HG02571 (cell line): ENCODE measurements around the gene DENND1B.

Source experiments
- ATAC-seq: cut with Tn5 transposase; IDR thresholded peaks from one replicate; pipeline ENCODE4 v1.9.1; 2021; ENCODE audit warnings: mild to moderate bottlenecking, moderate library complexity; ENCODE audit not compliant: unreplicated experiment

Gene DENND1B

DNA sequence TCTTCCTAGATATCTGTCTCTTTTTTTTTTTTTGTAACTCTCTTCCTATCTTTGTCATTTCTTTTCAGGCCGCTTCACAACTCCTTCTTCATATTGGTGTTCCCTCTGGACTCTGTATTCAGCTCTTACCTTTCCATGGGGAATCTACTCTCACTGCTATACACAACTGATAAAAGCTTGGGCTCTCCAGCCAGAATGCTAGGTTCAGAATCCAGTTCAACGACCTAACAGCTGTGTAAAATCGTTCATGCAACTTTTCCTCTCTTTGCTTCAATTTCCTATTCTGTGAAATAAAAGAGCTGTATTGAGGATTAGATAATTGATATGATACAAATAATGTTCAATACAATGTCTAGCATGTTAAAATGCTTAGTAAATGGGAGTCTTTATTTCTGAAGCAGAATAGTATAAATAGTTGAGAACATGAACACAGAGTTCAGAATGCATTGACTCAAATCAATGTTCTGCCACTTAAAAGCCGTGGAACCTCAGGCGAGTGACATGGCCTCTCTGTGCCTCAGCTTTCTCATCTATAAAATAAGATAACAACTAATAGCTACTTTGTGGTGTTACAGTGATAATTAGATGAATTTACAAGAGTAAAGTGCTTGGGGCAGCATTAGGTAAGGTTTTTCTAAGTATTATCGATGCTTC is 88.5 kb downstream of the DENND1B start:
- ATAC-seq: no peak

- no peak for ATAC-seq
Observed at GRCh38 chr1:197686231-197686630, 89.0 kb downstream of the DENND1B start.

GRCh38 chr1:197685785-197686184 is 89.5 kb downstream of the DENND1B start:
- no peak for ATAC-seq

DNA sequence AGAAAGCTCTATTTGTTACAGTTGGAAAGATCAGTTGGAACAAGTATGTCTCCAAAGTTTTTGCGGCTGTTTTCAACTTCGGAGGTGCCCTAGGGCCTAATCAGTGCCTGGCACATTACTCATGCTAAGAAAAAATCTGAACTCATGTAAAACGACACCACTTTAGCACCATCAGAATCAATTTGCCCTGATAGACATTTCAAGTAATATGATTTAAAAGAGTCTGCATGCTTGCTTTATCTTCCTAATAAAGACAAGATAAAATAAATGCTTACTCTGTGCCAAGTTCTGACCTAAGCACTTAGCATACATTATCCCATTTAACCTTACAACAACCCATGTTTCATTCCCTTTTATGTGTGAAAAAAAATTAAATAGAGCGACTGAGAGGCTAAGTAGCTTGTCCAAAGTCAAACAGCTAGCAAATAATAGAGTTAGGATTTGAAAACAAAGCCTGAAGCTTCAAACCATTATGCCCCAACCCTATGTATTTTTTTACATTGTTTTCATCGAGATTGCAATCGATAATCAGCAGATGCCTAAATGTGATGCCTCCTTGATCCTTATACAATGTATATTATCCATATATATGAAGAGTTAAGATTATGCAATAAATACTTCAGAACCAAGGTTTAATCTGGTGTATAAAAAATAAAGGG is 91.3 kb downstream of the DENND1B start:
- ATAC-seq: no peak

DNA sequence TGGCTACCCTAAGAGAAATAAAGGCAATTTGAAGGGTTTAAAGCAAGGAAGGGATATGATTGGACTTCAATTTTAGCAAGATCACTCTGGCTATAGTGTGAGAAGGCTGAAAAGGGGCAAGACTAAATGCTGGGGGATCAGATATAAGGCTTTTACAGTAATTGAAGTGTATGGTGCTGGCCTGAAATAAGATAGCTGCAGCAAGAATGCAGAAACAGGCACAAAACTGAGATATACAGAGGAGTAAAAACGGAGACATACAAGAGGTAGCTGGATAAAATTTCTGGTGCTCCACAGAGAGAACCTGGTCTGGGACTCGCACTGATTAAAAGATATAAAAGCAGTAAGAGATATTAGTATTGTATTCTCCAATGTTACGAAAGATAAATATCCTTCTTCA is 92.0 kb downstream of the DENND1B start:
- ATAC-seq: no peak

DNA sequence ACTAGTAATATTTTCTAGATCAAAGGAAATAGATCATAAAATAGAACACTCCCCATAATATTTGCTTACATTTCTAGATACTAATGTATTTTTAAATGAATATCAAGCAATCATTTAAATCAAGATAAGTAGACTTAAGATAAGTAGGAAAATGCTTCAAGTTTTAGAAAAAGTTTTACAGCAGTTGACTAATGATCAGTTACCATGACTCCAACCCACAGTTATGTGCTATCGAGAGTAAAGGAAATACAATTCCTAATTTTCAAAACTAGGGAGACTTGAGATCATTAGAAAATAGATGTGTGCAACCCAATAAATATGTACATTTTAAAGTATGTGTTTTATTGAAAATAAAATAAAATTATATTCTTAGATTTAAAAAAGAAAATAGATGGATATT is 95.0 kb downstream of the DENND1B start:
- ATAC-seq: no peak

DNA sequence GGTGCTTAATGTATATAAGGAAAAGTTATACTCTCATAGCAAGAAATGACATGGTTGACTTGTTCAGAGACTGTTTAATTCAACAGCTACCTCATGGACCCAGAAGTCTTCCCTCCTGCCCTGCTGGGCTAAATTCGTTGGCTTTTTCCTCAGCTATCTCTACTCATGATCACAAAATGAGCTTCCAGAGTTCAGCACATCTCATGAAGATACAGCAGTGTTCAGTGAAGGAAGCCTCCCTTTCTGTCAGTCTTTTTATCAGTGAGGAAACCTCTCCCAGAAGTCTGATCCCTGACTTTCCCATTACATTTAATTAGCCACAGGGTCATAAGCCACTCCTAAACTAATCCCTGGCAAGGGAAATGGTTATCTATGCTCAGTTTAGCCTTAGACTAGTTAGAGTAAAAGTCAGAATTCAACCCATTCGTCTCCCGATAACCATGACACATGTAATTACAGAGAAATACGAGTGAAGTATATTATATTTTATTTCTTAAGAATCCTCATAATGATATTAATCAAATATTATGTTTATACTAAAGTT is 97.5 kb downstream of the DENND1B start:
- ATAC-seq: no peak

- ATAC-seq: no peak
Observed at GRCh38 chr1:197677313-197677712, 98.0 kb downstream of the DENND1B start.

- ATAC-seq: no peak
Observed at GRCh38 chr1:197675583-197676208, 99.6 kb downstream of the DENND1B start.

DNA sequence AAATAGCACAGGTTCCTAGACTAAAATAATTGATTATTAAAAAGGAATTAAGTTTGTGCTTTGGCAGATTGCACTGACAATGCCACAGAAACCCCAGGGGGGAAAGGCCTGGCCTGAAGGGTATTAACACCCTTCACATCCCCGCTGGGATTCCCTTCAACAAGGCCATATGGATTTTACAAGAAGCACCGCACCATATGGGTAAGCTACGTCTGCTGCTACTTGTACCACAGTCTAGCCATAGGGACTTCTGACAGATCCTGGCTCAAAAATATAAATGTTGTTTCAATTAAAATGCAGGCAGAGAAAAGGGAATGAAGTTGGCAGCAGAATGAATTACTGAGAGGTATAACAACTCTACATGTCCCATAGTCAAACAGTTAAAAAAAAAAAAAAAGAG is 101.0 kb downstream of the DENND1B start:
- ATAC-seq: no peak

GRCh38 chr1:197673292-197673691 is 102.0 kb downstream of the DENND1B start:
- ATAC-seq: no peak

- ATAC-seq: no peak
Observed at GRCh38 chr1:197672347-197672746, 102.9 kb downstream of the DENND1B start.

- ATAC-seq: no peak
Observed at GRCh38 chr1:197671920-197672319, 103.4 kb downstream of the DENND1B start.

DNA sequence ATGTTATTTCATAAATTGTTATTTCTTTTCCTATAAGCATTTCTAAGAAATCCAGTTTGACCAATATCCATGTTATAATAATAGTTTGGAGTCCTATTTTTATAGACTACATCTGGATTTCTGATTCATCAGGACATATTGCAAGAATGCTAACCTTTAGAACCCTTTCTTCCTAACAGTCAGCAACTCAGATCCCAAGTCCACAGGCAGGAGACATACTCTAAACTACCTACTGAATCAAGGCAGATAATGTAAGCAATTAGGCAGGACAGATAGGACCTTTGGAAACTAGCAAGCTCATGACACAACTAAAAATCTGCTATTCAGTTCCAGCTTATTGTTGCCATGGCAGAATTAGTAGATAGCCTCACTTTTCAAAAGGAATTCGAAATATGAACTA is 104.1 kb downstream of the DENND1B start:
- no peak for ATAC-seq

- no peak for ATAC-seq
Observed at GRCh38 chr1:197666769-197667285, 108.5 kb downstream of the DENND1B start.

DNA sequence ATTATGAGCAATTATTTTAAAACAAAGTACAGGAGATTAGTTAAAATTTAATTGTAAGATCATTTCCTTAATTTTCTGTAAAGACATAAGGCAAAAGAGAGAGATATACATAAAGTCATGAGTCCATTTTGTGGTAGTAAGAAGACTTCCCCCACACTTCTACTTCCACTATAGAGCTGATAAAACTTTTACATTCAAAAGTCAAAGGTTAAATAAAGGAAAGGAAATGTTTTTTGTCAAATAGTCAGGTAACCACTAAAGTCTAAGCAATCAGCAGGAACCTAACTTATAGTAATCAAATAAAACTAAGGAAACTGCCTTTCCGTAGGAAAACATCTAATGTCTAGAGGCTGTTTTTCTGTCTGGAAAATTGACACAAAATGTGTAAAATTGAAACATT is 110.9 kb downstream of the DENND1B start:
- ATAC-seq: no peak

GRCh38 chr1:197663162-197663953 is 111.9 kb downstream of the DENND1B start:
- no peak for ATAC-seq

DNA sequence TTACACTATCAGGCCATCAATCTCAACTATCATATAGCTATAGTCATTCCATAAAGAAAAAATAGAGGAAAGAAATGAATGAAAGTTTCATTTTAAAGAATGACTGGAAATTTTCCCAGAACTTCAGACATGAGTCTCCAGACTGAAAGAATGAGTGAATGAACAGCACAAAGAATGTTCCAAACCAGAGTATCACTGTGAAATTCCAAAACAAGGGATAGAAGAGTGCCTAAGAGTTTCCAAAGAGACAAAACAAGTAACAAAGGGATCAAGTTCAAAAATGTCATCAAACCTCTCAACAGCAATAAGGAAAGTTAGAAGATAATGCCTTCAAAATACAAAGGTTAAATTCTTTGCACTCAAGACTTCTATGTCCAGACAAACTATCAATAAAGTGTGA is 114.9 kb downstream of the DENND1B start:
- ATAC-seq: no peak

DNA sequence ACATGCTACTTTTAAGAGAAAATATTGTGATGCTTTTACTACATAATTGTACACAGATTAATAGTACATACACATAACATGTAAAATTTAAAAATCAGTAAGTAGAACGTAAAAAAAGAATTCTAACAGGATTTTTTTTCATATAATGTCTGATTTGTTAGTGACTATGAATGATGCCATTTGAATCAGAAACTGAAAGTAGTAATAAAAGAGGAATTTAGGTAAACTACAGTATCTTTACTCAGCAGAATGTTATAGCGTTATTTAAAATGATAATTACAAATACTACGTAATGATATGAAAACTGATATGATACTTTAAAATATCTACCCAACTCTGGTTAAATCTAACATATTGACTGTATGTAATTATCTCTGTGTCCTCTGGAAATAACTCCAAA is 116.1 kb downstream of the DENND1B start:
- no peak for ATAC-seq

DNA sequence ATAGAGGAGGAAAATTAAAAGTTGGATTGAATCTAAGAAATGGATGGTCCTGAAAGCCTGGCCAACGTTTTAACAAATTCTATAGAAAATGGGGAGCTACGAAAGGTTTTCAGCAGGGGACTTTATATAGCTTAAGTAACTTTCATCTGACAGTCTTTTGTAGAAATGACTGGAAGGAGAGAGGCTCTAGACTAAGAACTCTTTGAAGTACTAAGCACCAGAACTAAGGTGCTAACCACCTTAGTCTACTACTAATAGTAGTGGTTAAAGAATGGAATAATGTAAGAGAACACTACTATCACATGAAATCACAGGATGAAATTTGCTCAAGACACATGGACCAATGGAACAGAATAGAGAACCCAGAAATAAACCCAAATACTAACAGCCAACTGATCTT is 126.1 kb downstream of the DENND1B start:
- no peak for ATAC-seq

DNA sequence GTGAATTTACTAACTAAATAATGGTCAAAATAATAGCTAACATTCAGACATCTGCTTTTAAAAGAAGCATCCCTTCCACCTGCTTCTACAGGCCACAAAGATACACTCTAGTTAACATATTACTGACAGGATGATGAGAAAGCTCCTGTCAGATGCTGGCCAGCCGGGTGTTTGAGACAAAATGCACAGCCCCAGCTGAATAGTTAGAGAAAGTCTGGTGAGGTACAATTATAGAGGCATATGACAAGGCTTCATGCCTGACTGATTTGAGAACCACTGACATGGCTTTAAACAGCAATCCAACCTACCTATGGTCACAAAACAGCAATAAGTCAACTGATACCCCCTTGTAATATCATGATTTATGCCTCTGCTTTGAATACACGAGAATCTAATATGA is 137.0 kb downstream of the DENND1B start:
- no peak for ATAC-seq
